NCI-H2107 (cell line): ENCODE data around the gene MIGA2.
"Not testable (repeated sequence)": the region's sequence is repeated elsewhere in the genome, so short reads cannot be mapped to it uniquely, and the experiment has no call there.

Source experiments
- DNase-seq: peaks from one replicate; lab custom pipeline; 2025; lab: John Stamatoyannopoulos, UW

The MIGA2 gene

GRCh38 chr9:129036241-129036922, at the start of gene MIGA2:
TSS of gene MIGA2 (plus strand) at chr9:129036626. CDS start at chr9:129040595, 3,969 bp downstream.
- peak; percentile 96 for DNase-seq

- no peak for DNase-seq
Observed at GRCh38 chr9:128986671-128987070, 49.8 kb upstream of the MIGA2 start.

- no peak for DNase-seq
Observed at GRCh38 chr9:128987805-128988204, 48.6 kb upstream of the MIGA2 start.

GRCh38 chr9:128992995-128993394, 43.4 kb upstream of the MIGA2 start:
- peak; percentile 15 for DNase-seq

- peak; percentile 24 for DNase-seq
Observed at GRCh38 chr9:128995791-128996190, 40.6 kb upstream of the MIGA2 start.

- DNase-seq: no peak
Observed at GRCh38 chr9:128998462-128998861, 38.0 kb upstream of the MIGA2 start.

- DNase-seq: no peak
Observed at GRCh38 chr9:128999581-129000206, 36.7 kb upstream of the MIGA2 start.

GRCh38 chr9:129001504-129002325, 34.7 kb upstream of the MIGA2 start:
- no peak for DNase-seq

GRCh38 chr9:129002992-129003391, 33.4 kb upstream of the MIGA2 start:
- DNase-seq: no peak

- not testable (repeated sequence) for DNase-seq
Observed at GRCh38 chr9:129004173-129004572, 32.3 kb upstream of the MIGA2 start.

- DNase-seq: no peak
Observed at GRCh38 chr9:129005336-129005997, 31.0 kb upstream of the MIGA2 start.

- peak; percentile 26 for DNase-seq
Observed at GRCh38 chr9:129006328-129007034, 29.9 kb upstream of the MIGA2 start.

GRCh38 chr9:129007035-129007765, 29.2 kb upstream of the MIGA2 start:
- no peak for DNase-seq

- peak; percentile 20 for DNase-seq
Observed at GRCh38 chr9:129007766-129008468, 28.5 kb upstream of the MIGA2 start.

- no peak for DNase-seq
Observed at GRCh38 chr9:129008469-129008965, 27.9 kb upstream of the MIGA2 start.

GRCh38 chr9:129008986-129009583, 27.3 kb upstream of the MIGA2 start:
- DNase-seq: no peak

- DNase-seq: no peak
Observed at GRCh38 chr9:129009584-129010141, 26.8 kb upstream of the MIGA2 start.

GRCh38 chr9:129010267-129010975, 26.0 kb upstream of the MIGA2 start:
- DNase-seq: no peak

GRCh38 chr9:129011170-129011569, 25.3 kb upstream of the MIGA2 start:
- DNase-seq: no peak
